H9 (cell line): ENCODE results near the gene BST2. TPM values are rescaled to one million over a fixed set of nuclear protein-coding genes. Genes with fewer than 3 reads are reported as not detected.

ENCODE experiments used
- DNase-seq: peaks from one replicate; pipeline ENCODE4 v3.0.0-alpha.2; 2017
- H2AFZ ChIP-seq: one replicate; pipeline ENCODE4 v1.6.1; 2013; ENCODE audit warnings: mild to moderate bottlenecking, low read length, control low read depth, moderate library complexity
- H2AK5ac ChIP-seq: 2 replicates; pipeline ENCODE4 v1.6.1; 2013; ENCODE audit warnings: low read length, control low read depth, mixed read lengths; ENCODE audit not compliant: insufficient read length
- H2BK120ac ChIP-seq: one replicate; pipeline ENCODE4 v1.6.1; 2013; ENCODE audit warnings: low read depth, mild to moderate bottlenecking, low read length, control low read depth, inconsistent platforms; ENCODE audit not compliant: poor library complexity, severe bottlenecking
- H2BK12ac ChIP-seq: 2 replicates; pipeline ENCODE4 v1.6.1; 2013; ENCODE audit warnings: low read length, control low read depth, mixed read lengths, low read depth; ENCODE audit not compliant: insufficient read length
- H2BK15ac ChIP-seq: 2 replicates; pipeline ENCODE4 v1.6.1; 2013; ENCODE audit warnings: low read depth, low read length, control low read depth
- H2BK20ac ChIP-seq: one replicate; pipeline ENCODE4 v1.6.1; 2013; ENCODE audit warnings: low read depth, mild to moderate bottlenecking, low read length, control low read depth, inconsistent platforms; ENCODE audit not compliant: poor library complexity, severe bottlenecking
- H2BK5ac ChIP-seq: 2 replicates; pipeline ENCODE4 v1.6.1; 2013; ENCODE audit warnings: low read length, control low read depth, mixed read lengths; ENCODE audit not compliant: insufficient read length
- H3K14ac ChIP-seq: 2 replicates; pipeline ENCODE4 v1.6.1; 2013; ENCODE audit warnings: low read length, control low read depth; ENCODE audit not compliant: insufficient read depth
- H3K18ac ChIP-seq: 2 replicates; pipeline ENCODE4 v1.6.1; 2013; ENCODE audit warnings: low read depth, mild to moderate bottlenecking, mixed read lengths, low read length, control low read depth; ENCODE audit not compliant: insufficient read length
- H3K23ac ChIP-seq: 2 replicates; pipeline ENCODE4 v1.6.1; 2013; ENCODE audit warnings: low read length, control low read depth, mixed read lengths, low read depth; ENCODE audit not compliant: insufficient read length
- H3K23me2 ChIP-seq: 2 replicates; pipeline ENCODE4 v1.6.1; 2013; ENCODE audit warnings: low read depth, mild to moderate bottlenecking, mixed read lengths, low read length, control low read depth; ENCODE audit not compliant: insufficient read length, poor library complexity, severe bottlenecking
- H3K27ac ChIP-seq: 2 replicates; pipeline ENCODE4 v1.5.1; 2013; ENCODE audit warnings: low read length, control low read depth, mixed read lengths, low read depth; ENCODE audit not compliant: insufficient read length
- H3K27me3 ChIP-seq: 2 replicates; pipeline ENCODE4 v1.6.1; 2013; ENCODE audit warnings: low read length, control low read depth, inconsistent platforms; ENCODE audit not compliant: insufficient read depth
- H3K4ac ChIP-seq: 2 replicates; pipeline ENCODE4 v1.6.1; 2013; ENCODE audit warnings: low read depth, mild to moderate bottlenecking, control low read depth, inconsistent platforms, low read length, moderate library complexity
- H3K4me1 ChIP-seq: 2 replicates; pipeline ENCODE4 v1.6.1; 2013; ENCODE audit warnings: low read length, control low read depth, inconsistent platforms; ENCODE audit not compliant: insufficient read depth
- H3K4me2 ChIP-seq: 2 replicates; pipeline ENCODE4 v1.6.1; 2013; ENCODE audit warnings: low read length, control low read depth, mixed read lengths; ENCODE audit not compliant: insufficient read length, insufficient read depth
- H3K56ac ChIP-seq: 2 replicates; pipeline ENCODE4 v1.6.1; 2013; ENCODE audit warnings: low read depth, mild to moderate bottlenecking, mixed read lengths, low read length, control low read depth; ENCODE audit not compliant: insufficient read length
- H3K79me1 ChIP-seq: 2 replicates; pipeline ENCODE4 v1.6.1; 2013; ENCODE audit warnings: low read depth, mild to moderate bottlenecking, moderate library complexity, low read length, control low read depth, inconsistent platforms; ENCODE audit not compliant: insufficient read depth, poor library complexity, severe bottlenecking
- H3K79me2 ChIP-seq: 2 replicates; pipeline ENCODE4 v1.6.1; 2013; ENCODE audit warnings: low read length, control low read depth, inconsistent platforms; ENCODE audit not compliant: insufficient read depth
- H3K9ac ChIP-seq: 2 replicates; pipeline ENCODE4 v1.6.1; 2013; ENCODE audit warnings: low read length, control low read depth, mixed read lengths; ENCODE audit not compliant: insufficient read length; ENCODE audit errors: extremely low read depth
- H3K9me3 ChIP-seq: one replicate; pipeline ENCODE4 v1.6.1; 2013; ENCODE audit warnings: low read depth, low read length, inconsistent platforms; ENCODE audit not compliant: control insufficient read depth
- H3T11ph ChIP-seq: one replicate; pipeline ENCODE4 v1.6.1; 2013; ENCODE audit warnings: mild to moderate bottlenecking, low read length, control low read depth, inconsistent platforms
- H4K20me1 ChIP-seq: one replicate; pipeline ENCODE4 v1.6.1; 2013; ENCODE audit not compliant: control insufficient read depth, insufficient read length, insufficient read depth
- H4K5ac ChIP-seq: 2 replicates; pipeline ENCODE4 v1.6.1; 2013; ENCODE audit warnings: low read depth, mild to moderate bottlenecking, mixed read lengths, low read length, control low read depth; ENCODE audit not compliant: insufficient read length
- H4K8ac ChIP-seq: replicated peaks from 2 replicates; pipeline ENCODE4 v1.6.1; 2013; ENCODE audit warnings: low read length, control low read depth, mixed read lengths, low read depth; ENCODE audit not compliant: insufficient read length
- H4K91ac ChIP-seq: 2 replicates; pipeline ENCODE4 v1.6.1; 2013; ENCODE audit warnings: low read depth, mild to moderate bottlenecking, moderate library complexity, mixed read lengths, low read length, control low read depth; ENCODE audit not compliant: insufficient read length
- H3K27ac Mint-ChIP-seq, 3 experiments: 2 replicates in 2 of 3; 3 replicates in 1 of 3; pipeline ENCODE4 v1.8.0; 2020 to 2021; ENCODE audit warnings: mixed read lengths in 3 of 3, mild to moderate bottlenecking in 1 of 3, moderate library complexity in 1 of 3
- H3K27me3 Mint-ChIP-seq: 2 replicates; pipeline ENCODE4 v1.8.0; 2021; ENCODE audit warnings: low read depth, mild to moderate bottlenecking, moderate library complexity, mixed read lengths
- H3K36me3 Mint-ChIP-seq, 3 experiments: 2 replicates in 2 of 3; 3 replicates in 1 of 3; pipeline ENCODE4 v1.8.0; 2020 to 2021; ENCODE audit warnings: low read depth in 3 of 3, mixed read lengths in 3 of 3; ENCODE audit not compliant: insufficient read depth in 1 of 3
- H3K4me1 Mint-ChIP-seq, 2 experiments: 2 replicates each; pipeline ENCODE4 v1.8.0; 2020; ENCODE audit warnings: mixed read lengths in 2 of 2
- H3K4me3 Mint-ChIP-seq, 2 experiments: 2 replicates in 1 of 2; 3 replicates in 1 of 2; pipeline ENCODE4 v1.8.0; 2020 to 2021; ENCODE audit warnings: mild to moderate bottlenecking in 2 of 2, mixed read lengths in 2 of 2, moderate library complexity in 1 of 2
- H3K9me3 Mint-ChIP-seq, 2 experiments: 2 replicates in 1 of 2; 3 replicates in 1 of 2; pipeline ENCODE4 v1.8.0; 2020; ENCODE audit warnings: mild to moderate bottlenecking in 2 of 2, mixed read lengths in 2 of 2, moderate library complexity in 1 of 2
- CTCF ChIP-seq: fragments of 200-600 bp; sonication (generic); conservative IDR thresholded peaks from 3 replicates; pipeline ENCODE4 v1.8.0; 2021; ENCODE audit warnings: antibody characterized with exemption, mild to moderate bottlenecking
- WGBS: extraction: QIAGEN DNeasy Blood & Tissue Kit; methylation state at CpG from one replicate; pipeline ENCODE4 v1.1.7; 2013; ENCODE audit warnings: missing lambda C conversion rate, low lambda C conversion rate, mixed read lengths; ENCODE audit not compliant: insufficient read length; ENCODE audit errors: extremely low coverage; 5-methylcytosine and 5-hydroxymethylcytosine counted together
- total RNA-seq: library from RNA; stranded (reverse); gene quantifications from 2 replicates; pipeline ENCODE4 v1.2.1, GENCODE V29; 2021

BST2 gene
- total RNA-seq, 1 experiment from 2014 or later = 63.3 TPM

DNA sequence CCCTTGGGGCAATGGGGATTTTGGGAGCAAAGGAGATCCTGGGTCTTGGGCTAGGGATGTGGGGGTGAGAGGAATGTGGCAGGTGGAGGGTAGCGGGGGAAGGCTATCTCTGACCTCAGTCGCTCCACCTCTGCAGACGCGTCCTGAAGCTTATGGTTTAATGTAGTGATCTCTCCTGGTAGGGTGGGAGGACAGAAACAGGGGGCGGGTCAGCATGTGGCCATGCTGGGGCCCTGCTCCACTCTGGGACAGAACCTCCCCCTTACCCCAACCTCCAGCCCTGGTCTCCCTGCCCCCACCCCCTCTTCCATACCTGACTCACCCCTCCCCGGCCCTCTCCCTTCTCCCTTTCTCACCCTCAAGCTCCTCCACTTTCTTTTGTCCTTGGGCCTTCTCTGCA is 1.4 kb downstream of the BST2 start:
- H3K14ac ChIP-seq = peak overlapping the region; percentile 26; the same call in 1 of the 2 replicates
- no peak overlapping the region for H3K27ac ChIP-seq
- H3K9me3 Mint-ChIP-seq = no peaks in the 10 kb centered on the region
- no peaks in the 10 kb centered on the region for H3K27me3 Mint-ChIP-seq
- H4K91ac ChIP-seq = no peak overlapping the region
- no peak overlapping the region for H2AFZ ChIP-seq
- no peak for TF ChIP-seq CTCF
- no peak overlapping the region for H3K4ac ChIP-seq
- peak overlapping the region; percentile 12 for H3K9ac ChIP-seq
- H3K27ac Mint-ChIP-seq = peak overlapping the region; percentile 81 to 97 (median 97); a peak in 6 of 7 replicates
- no peak overlapping the region for H3T11ph ChIP-seq
- H3K27me3 ChIP-seq = no peaks in the 10 kb centered on the region
- no peak overlapping the region for H2AK5ac ChIP-seq
- peak; percentile 63 for DNase-seq
- H3K23me2 ChIP-seq = peaks cover 15% of the 10 kb centered on the region
- no peak overlapping the region for H2BK120ac ChIP-seq
- peaks cover 7% of the 10 kb centered on the region; the same call in 1 of the 2 replicates for H3K4me1 ChIP-seq
- H2BK15ac ChIP-seq = no peak overlapping the region
- peak overlapping the region; percentile 13 for H3K18ac ChIP-seq
- H3K4me2 ChIP-seq = peak overlapping the region; percentile 61
- H2BK12ac ChIP-seq = no peak overlapping the region
- no CpG with 5 or more reads among the region's 6 CpGs for WGBS
- no peak overlapping the region for H4K8ac ChIP-seq
- no peaks in the 10 kb centered on the region; the same call in 1 of the 2 replicates for H3K79me2 ChIP-seq
- H3K56ac ChIP-seq = no peak overlapping the region
- no peaks in the 10 kb centered on the region for H3K9me3 ChIP-seq
- no peaks in the 10 kb centered on the region for H4K20me1 ChIP-seq
- no peak overlapping the region for H2BK20ac ChIP-seq
- H3K4me1 Mint-ChIP-seq = peaks cover 31 to 39% of the 10 kb centered on the region in 2 experiments
- H3K36me3 Mint-ChIP-seq = peaks cover 7 to 38% (median 17%) of the 10 kb centered on the region in 3 experiments; a peak in 6 of 7 replicates
- no peak overlapping the region for H3K23ac ChIP-seq
- peak overlapping the region; percentile 69 to 94 for H3K4me3 Mint-ChIP-seq
- no peak overlapping the region for H2BK5ac ChIP-seq
- H4K5ac ChIP-seq = no peak overlapping the region
- no peaks in the 10 kb centered on the region for H3K79me1 ChIP-seq
